HFF-Myc (cell line): Measurements from ENCODE around the gene MTNR1A.
"Not testable (repeated sequence)": the region's sequence is repeated elsewhere in the genome, so short reads cannot be mapped to it uniquely, and the experiment has no call there.

ENCODE experiments used
- DNase-seq: peaks from one replicate; pipeline ENCODE4 v3.0.0-alpha.2; 2011; ENCODE audit warnings: low read depth; ENCODE audit errors: extremely low read depth
- H3K4me3 ChIP-seq: replicated peaks from 2 replicates; pipeline ENCODE4 v1.5.1; 2011; ENCODE audit warnings: low read depth, mild to moderate bottlenecking, control low read depth, low read length
- TF ChIP-seq, protein P1 (sequence below): IDR thresholded peaks from 2 replicates; pipeline ENCODE4 v1.5.1; 2012; ENCODE audit warnings: mild to moderate bottlenecking, low read depth, low read length, control low read depth; ENCODE audit errors: missing control alignments

MTNR1A gene

DNA sequence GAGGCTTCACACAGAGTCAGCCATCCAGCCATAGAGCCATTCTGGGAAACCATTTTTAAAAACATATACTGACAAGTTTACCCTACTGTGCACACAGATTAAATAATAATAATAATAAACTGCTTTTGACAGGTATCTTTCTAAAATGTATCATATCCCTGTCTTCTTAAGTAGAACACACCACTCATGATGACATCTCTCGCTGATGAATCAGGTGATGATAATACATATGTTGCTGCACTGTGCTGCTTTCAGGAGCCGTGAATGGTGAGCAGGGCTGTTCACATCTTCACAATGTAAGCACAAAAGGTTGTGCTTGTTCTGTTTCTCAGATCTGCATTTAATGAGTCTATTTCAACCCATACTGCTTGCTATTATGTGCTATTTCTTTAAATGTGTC, 3.5 kb downstream of the MTNR1A start:
- no peak for DNase-seq
- TF ChIP-seq, protein P1, sequence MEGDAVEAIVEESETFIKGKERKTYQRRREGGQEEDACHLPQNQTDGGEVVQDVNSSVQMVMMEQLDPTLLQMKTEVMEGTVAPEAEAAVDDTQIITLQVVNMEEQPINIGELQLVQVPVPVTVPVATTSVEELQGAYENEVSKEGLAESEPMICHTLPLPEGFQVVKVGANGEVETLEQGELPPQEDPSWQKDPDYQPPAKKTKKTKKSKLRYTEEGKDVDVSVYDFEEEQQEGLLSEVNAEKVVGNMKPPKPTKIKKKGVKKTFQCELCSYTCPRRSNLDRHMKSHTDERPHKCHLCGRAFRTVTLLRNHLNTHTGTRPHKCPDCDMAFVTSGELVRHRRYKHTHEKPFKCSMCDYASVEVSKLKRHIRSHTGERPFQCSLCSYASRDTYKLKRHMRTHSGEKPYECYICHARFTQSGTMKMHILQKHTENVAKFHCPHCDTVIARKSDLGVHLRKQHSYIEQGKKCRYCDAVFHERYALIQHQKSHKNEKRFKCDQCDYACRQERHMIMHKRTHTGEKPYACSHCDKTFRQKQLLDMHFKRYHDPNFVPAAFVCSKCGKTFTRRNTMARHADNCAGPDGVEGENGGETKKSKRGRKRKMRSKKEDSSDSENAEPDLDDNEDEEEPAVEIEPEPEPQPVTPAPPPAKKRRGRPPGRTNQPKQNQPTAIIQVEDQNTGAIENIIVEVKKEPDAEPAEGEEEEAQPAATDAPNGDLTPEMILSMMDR, result no peak
- no peak overlapping the region for H3K4me3 ChIP-seq

DNA sequence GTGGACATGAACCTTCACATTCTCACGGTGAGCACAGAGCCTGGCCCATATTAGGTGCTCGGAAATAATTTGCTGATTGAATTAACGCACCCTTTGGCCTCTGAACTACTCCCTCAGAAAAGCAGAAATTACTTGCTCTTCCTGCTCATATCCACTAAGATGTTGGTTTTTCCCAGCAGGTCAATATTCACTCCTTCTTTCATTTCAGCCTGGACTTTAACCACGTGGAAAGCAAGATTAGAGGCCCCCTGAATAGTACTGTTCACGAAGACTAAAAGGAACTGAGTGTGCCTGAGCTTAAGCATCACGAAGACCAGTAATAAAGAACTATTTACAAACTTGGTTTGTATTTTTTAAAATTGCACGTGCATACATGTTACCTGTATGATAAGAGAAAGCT, 9.9 kb downstream of the MTNR1A start:
- no peak overlapping the region for H3K4me3 ChIP-seq
- DNase-seq, result no peak
- TF ChIP-seq, protein P1, result no peak

DNA sequence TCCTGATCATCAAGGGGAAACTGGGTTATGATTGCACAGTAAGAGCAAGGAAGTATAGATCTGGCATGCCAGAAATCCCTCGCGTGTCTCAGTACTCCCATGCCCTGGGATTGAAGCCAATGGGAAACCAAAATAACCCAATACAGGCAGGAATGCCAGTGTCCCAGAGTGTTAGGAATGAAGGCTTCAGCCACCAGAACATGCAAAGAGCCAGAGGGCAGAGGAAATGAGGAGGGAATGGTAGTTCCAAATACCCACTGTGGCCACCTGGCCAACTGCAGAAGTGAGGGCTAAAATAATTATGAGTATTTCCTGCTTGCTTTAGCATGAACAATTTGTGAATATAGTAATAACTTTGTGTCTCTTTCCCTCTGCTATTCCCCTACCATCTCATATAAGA, 12.2 kb downstream of the MTNR1A start:
- no peak overlapping the region for H3K4me3 ChIP-seq
- TF ChIP-seq, protein P1, result no peak

DNA sequence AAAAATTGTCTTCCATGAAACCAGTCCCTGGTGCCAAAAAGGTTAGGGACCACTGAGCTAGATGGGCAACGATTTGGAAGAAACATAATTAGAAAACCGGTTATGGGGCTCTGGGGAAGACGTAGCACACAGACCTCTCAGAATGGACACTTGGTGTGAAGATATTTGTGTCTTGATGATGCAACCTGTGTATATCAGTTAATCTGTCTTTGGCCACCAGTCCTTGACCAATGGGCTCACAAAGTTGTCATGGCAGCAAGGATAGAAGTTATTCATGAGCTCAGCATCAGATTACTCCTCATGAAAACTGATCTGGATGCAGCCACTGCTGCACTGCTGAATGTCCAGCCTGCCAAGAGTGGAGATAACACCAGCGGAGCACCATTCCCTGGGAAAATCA, 13.6 kb downstream of the MTNR1A start:
- no peak overlapping the region for H3K4me3 ChIP-seq
- TF ChIP-seq, protein P1, result no peak

More for the DNA sequence above, 12.2 kb downstream of the MTNR1A start:
- DNase-seq, result no peak

DNA sequence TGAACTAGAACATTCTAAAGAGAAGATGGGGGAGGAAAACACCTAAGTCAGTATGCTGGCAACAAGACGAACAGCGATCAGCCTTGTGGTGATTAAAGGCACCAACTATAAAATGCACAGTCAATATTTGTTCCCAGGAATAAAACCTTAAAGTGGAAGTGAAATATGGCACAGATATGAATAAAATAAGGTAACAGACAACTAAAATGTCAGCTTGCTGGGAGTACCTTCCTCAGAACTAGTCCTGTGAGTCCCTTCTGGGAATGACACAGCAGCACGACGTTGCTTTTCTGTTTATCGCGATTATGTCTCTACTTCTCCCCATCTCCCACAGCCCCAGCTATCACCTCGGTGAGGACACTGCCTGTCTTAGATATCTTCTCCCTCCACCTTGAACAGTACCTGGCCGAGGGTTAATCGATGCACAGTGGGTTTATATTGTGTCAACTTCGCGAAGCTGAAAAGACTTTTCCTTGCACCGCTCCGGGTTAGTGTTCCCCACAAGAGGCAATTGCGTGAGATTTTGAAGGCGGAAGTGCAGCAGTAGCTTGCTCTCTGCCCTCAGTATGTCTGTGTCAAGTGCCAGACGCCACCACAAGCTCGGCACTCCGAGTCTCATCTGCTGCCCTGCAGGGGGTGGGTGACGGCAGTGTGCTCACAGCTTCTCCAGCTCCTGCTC, 17.4 kb downstream of the MTNR1A start:
- DNase-seq, result no peak
- no peak overlapping the region for H3K4me3 ChIP-seq
- TF ChIP-seq, protein P1, result no peak

More for the DNA sequence above, 13.6 kb downstream of the MTNR1A start:
- DNase-seq, result no peak

DNA sequence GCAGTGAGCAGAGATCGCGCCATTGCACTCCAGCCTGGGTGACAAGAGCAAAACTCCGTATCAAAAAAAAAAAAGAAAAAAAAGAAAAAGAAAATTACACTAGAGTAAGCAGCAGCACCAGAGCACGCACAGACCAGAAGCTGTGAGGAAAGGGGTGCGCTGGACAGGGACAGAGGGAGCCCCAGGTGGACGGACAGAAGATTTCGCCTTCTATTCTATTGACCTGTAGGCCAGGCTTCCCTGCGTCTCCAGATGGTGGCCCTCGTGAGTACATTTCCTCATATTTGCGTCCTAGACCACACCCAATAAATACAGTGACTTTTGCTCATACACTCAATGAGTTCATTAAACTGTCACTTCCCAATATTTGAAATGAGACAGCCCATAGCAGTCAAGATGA, 19.1 kb downstream of the MTNR1A start:
- TF ChIP-seq, protein P1, result no peak
- H3K4me3 ChIP-seq, result no peak overlapping the region
- no peak for DNase-seq

DNA sequence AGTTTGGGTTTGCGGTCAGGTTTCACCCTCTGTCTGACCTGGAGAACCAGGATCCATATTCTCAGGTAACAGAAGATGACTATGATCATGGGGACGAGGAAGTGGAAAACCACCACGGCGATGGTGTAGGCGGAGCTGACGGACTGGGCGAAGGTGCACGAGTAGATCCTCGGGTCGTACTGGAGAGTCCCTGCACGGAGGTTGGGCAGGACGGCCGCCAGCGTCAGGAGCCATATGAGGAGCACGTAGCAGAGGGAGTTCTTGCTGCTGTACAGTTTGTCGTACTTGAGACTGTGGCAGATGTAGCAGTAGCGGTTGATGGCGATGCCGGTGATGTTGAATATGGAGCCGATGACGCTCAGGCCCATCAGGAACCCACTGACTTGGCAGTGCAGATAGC, 21.3 kb downstream of the MTNR1A start:
- no peak overlapping the region for H3K4me3 ChIP-seq
- no peak for DNase-seq
- TF ChIP-seq, protein P1, result no peak

DNA sequence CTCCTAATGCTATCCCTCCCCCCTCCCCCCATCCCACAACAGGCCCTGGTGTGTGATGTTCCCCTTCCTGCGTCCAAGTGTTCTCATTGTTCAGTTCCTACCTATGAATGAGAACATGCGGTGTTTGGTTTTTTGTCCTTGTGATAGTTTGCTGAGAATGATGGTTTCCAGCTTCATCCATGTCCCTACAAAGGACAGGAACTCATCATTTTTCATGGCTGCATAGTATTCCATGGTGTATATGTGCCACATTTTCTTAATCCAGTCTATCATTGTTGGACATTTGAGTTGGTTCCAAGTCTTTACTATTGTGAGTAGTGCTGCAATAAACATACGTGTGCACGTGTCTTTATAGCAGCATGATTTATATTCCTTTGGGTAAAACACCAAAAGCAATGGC, 31.4 kb downstream of the MTNR1A start:
- not testable (repeated sequence) for DNase-seq, H3K4me3 ChIP-seq
